ENCODE results near the gene FGF8. TPM values are rescaled to one million over a fixed set of nuclear protein-coding genes. Genes with fewer than 3 reads are reported as not detected.
A peak's percentile ranks its signal among the peaks of the same experiment; 100 is the strongest.

The FGF8 gene
- total RNA-seq, 1 experiment from 2014 or later = not detected

DNA sequence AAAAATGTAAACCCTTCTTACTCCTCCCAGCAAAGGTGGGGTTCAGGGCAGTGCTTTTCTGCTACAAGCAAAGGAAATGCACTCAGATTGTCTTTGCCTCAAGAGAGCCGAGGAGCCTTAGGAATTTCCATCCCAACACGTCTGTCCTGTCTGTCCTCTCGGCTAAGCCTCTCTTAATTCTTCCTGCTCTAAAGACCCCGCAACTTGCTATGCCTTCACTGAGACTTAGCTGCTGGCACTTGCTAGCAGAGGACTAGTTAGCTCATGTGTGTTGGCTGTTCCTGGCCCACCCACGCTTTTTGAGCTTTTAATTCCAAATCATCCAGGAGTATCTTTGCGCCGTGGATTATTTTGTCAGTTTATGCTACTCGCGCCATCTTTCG lies 7.8 kb upstream of the FGF8 start:
- Histone ChIP-seq H3K79me2 (ENCODE audit: low read length) (peaks cover 18% of the 10 kb centered on the region), H4K20me1 (ENCODE audit: low read length) (no peaks in the 10 kb centered on the region), H3K4me2 (ENCODE audit: low read length) (peak overlapping the region; percentile 99), H3K9me3 (ENCODE audit: low read length) (no peaks in the 10 kb centered on the region), H3K9ac (ENCODE audit: low read length) (peak overlapping the region; percentile 96), H3K4me1 (ENCODE audit: insufficient read depth, low read length) (peaks cover 20% of the 10 kb centered on the region), H3F3A (ENCODE audit: low read length, unreplicated experiment) (peaks cover 3% of the 10 kb centered on the region), H2AFZ (ENCODE audit: low read length) (peak overlapping the region; percentile 88; the same call in 1 of the 2 replicates), H3K4me3 (ENCODE audit: low read length) (peak overlapping the region; percentile 95), H3K27me3 (ENCODE audit: low read length) (no peaks in the 10 kb centered on the region), H3K36me3 (ENCODE audit: low read depth, low read length) (peaks cover 12% of the 10 kb centered on the region), H3K9me2 (replicated peaks; ENCODE audit: low read length) (no peaks in the 10 kb centered on the region), H3K27ac (ENCODE audit: low read length) (0 out of 2 replicates have a peak overlapping the region, but pooled peaks have one; percentile 59)
- ATAC-seq = peak; percentile 3; the same call in 1 of the 2 replicates
- ChIA-PET CTCF (interaction anchor here (0.7 to 1.3 kb wide), 2 partner anchors 96 to 181 kb away, joined by 4 to 6 read pairs; no protein-coding TSS in a partner anchor), POLR2A (ENCODE audit: unreplicated experiment) (interaction anchor here (0.7 kb wide), 1 partner anchor 76 kb away, joined by 3 read pairs; no protein-coding TSS in a partner anchor)
- intact Hi-C loops (cut with micrococcal nuclease) = loop anchor here (5.0 kb wide), 1 partner anchor 196 kb away; the partner anchor contains the start of genes DPCD and POLL
- TF ChIP-seq, protein P1, sequence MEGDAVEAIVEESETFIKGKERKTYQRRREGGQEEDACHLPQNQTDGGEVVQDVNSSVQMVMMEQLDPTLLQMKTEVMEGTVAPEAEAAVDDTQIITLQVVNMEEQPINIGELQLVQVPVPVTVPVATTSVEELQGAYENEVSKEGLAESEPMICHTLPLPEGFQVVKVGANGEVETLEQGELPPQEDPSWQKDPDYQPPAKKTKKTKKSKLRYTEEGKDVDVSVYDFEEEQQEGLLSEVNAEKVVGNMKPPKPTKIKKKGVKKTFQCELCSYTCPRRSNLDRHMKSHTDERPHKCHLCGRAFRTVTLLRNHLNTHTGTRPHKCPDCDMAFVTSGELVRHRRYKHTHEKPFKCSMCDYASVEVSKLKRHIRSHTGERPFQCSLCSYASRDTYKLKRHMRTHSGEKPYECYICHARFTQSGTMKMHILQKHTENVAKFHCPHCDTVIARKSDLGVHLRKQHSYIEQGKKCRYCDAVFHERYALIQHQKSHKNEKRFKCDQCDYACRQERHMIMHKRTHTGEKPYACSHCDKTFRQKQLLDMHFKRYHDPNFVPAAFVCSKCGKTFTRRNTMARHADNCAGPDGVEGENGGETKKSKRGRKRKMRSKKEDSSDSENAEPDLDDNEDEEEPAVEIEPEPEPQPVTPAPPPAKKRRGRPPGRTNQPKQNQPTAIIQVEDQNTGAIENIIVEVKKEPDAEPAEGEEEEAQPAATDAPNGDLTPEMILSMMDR (conservative IDR thresholded peaks at IDR 0.05; ENCODE audit: low read depth, low read length) = no peak
- TF ChIP-seq EZH2phosphoT487 (IDR thresholded peaks at IDR 0.05; ENCODE audit: borderline replicate concordance, low read length) (no peak), EZH2 (IDR thresholded peaks at IDR 0.05; ENCODE audit: low read length, unreplicated experiment) (no peak)
- no TSS peak for BruUV-seq (replicated peaks)
- DNase-seq = no peak

DNA sequence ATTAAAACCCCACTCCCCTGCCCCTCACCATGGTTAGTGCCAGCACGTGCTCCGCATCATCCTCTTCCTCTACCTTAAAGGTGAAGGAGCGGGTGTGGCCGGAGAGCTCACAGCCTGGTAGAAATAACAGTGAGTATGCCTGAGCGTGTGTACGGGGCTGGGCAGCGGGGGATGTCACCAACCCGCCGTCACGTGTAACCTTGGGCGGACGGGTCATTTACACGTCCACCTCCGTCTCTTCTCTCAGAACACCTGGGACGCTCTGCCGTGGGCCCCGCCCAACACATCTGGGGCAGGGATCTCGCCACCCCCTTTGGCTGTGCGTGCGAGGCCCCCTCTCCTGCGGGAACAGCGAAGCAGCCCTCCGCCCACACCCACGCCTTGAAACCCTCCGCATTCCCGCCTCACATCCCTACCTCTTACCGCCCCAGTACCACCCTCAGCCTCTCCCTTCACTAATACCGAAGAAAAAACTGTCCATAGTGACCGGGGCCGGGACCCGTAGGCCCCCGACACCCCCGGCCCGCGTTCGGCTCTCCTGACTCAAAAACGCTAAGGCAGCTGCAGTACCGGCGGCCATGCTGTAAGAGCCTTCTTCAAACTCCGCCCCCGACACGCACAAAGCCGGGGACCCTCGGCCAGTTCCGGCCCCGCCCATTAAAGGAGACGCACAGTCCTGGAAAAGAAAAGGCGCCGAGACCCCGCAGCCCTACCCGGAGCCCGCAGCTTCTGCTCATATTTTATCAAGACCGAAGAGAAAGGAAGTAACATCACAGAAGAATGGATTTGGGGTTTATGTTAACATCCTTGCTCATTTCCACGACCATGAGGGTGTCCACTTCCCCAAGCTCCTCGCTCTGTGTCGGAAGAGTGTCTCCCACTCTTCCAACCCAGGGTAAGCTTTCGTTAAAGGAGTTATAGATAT lies 7.2 kb upstream of the FGF8 start, which contains the start of gene NPM3:
TSS of gene NPM3 (minus strand) at position 636 of the 925 bp plus-strand sequence. CDS start at position 580, 56 bp downstream.
- peak; percentile 70 for ATAC-seq
- H3K4me2 ChIP-seq (ENCODE audit: low read length) = peak within 1 kb of the TSS; percentile 99
- peak; percentile 64 for DNase-seq
- H4K20me1 ChIP-seq (ENCODE audit: low read length) = no peaks in the 10 kb centered on the region
- POLR2A ChIA-PET (ENCODE audit: unreplicated experiment) = interaction anchor here (0.7 kb wide), 1 partner anchor 75 kb away, joined by 3 read pairs; no protein-coding TSS in a partner anchor
- TSS peak; percentile 63 for BruUV-seq (replicated peaks)
- CTCF ChIA-PET = interaction anchor here (0.7 to 1.1 kb wide), 2 partner anchors 97 to 180 kb away, joined by 4 to 6 read pairs; no protein-coding TSS in a partner anchor
- H3K9me3 ChIP-seq (ENCODE audit: low read length) = no peaks in the 10 kb centered on the region
- H3K79me2 ChIP-seq (ENCODE audit: low read length) = peaks cover 18% of the 10 kb centered on the region
- H3K9ac ChIP-seq (ENCODE audit: low read length) = peak within 1 kb of the TSS; percentile 96
- intact Hi-C loops (cut with micrococcal nuclease) = loop anchor here (5.0 kb wide), 1 partner anchor 196 kb away; the partner anchor contains the start of genes DPCD and POLL
- no peak for TF ChIP-seq EZH2 (IDR thresholded peaks at IDR 0.05; ENCODE audit: low read length, unreplicated experiment)
- no peak for TF ChIP-seq EZH2phosphoT487 (IDR thresholded peaks at IDR 0.05; ENCODE audit: borderline replicate concordance, low read length)
- TF ChIP-seq, protein P1 (conservative IDR thresholded peaks at IDR 0.05; ENCODE audit: low read depth, low read length) = no peak
- H2AFZ ChIP-seq (ENCODE audit: low read length) = peak within 1 kb of the TSS; percentile 88
- H3K9me2 ChIP-seq (replicated peaks; ENCODE audit: low read length) = no peaks in the 10 kb centered on the region
- peaks cover 3% of the 10 kb centered on the region for H3F3A ChIP-seq (ENCODE audit: low read length, unreplicated experiment)
- H3K36me3 ChIP-seq (ENCODE audit: low read depth, low read length) = peaks cover 12% of the 10 kb centered on the region
- H3K4me3 ChIP-seq (ENCODE audit: low read length) = peak within 1 kb of the TSS; percentile 95
- H3K4me1 ChIP-seq (ENCODE audit: insufficient read depth, low read length) = peaks cover 20% of the 10 kb centered on the region
- H3K27ac ChIP-seq (ENCODE audit: low read length) = peak within 1 kb of the TSS; percentile 59
- H3K27me3 ChIP-seq (ENCODE audit: low read length) = no peaks in the 10 kb centered on the region
